ENCODE results near the gene ENO2. TPM values are rescaled to one million over a fixed set of nuclear protein-coding genes. Genes with fewer than 3 reads are reported as not detected.
A peak's percentile ranks its signal among the peaks of the same experiment; 100 is the strongest.

Gene ENO2
- total and polyA plus RNA-seq, 4 donors: 1.1 to 3.1 (median 1.4) TPM

DNA sequence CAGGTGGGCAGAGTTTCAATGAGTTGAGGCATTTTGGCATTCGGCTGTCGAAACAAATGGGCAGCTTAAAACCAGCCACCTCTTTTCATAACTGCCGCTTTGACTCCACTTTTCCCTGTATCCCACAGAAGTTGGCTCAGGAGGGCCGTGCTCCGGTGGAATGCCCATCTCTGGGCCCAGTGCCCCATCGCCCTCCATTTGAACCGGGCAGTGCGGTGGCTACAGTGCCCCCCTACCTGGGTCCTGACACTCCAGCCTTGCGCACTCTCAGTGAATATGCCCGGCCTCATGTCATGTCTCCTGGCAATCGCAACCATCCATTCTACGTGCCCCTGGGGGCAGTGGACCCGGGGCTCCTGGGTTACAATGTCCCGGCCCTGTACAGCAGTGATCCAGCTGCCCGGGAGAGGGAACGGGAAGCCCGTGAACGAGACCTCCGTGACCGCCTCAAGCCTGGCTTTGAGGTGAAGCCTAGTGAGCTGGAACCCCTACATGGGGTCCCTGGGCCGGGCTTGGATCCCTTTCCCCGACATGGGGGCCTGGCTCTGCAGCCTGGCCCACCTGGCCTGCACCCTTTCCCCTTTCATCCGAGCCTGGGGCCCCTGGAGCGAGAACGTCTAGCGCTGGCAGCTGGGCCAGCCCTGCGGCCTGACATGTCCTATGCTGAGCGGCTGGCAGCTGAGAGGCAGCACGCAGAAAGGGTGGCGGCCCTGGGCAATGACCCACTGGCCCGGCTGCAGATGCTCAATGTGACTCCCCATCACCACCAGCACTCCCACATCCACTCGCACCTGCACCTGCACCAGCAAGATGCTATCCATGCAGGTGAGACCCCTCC lies 24.2 kb downstream of the ENO2 start:
- Histone ChIP-seq H3K27ac (ENCODE audit: low read depth in 1 of 2, low read length in 2 of 2) (peak overlapping the region; percentile 91 to 96), H3K9ac (ENCODE audit: low read depth in 1 of 2, low read length in 2 of 2) (peak overlapping the region in 1 of 2 donors; percentile 53), H3K4me3 (ENCODE audit: low read depth in 1 of 3, low read length in 3 of 3) (peak overlapping the region in 1 of 3 donors; percentile 23), H3K36me3 (ENCODE audit: control insufficient read depth in 4 of 4, insufficient read depth in 3 of 4, low read depth in 1 of 4, low read length in 3 of 4) (peaks cover 0 to 14% (median 7%) of the 10 kb centered on the region in 4 donors), H3K4me1 (ENCODE audit: control insufficient read depth in 4 of 4, insufficient read depth in 4 of 4, low read length in 3 of 4) (peaks cover 13 to 43% (median 21%) of the 10 kb centered on the region in 4 donors), H3K27me3 (ENCODE audit: control insufficient read depth in 4 of 4, insufficient read depth in 4 of 4, low read length in 3 of 4) (no peaks in the 10 kb centered on the region), H3K9me3 (ENCODE audit: control insufficient read depth in 4 of 4, low read length in 3 of 4) (no peaks in the 10 kb centered on the region)
- TF ChIP-seq, protein P1, sequence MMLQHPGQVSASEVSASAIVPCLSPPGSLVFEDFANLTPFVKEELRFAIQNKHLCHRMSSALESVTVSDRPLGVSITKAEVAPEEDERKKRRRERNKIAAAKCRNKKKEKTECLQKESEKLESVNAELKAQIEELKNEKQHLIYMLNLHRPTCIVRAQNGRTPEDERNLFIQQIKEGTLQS (IDR thresholded peaks at IDR 0.05): no peak
- TF ChIP-seq JUND (IDR thresholded peaks at IDR 0.05): no peak
- TF ChIP-seq, protein P2, sequence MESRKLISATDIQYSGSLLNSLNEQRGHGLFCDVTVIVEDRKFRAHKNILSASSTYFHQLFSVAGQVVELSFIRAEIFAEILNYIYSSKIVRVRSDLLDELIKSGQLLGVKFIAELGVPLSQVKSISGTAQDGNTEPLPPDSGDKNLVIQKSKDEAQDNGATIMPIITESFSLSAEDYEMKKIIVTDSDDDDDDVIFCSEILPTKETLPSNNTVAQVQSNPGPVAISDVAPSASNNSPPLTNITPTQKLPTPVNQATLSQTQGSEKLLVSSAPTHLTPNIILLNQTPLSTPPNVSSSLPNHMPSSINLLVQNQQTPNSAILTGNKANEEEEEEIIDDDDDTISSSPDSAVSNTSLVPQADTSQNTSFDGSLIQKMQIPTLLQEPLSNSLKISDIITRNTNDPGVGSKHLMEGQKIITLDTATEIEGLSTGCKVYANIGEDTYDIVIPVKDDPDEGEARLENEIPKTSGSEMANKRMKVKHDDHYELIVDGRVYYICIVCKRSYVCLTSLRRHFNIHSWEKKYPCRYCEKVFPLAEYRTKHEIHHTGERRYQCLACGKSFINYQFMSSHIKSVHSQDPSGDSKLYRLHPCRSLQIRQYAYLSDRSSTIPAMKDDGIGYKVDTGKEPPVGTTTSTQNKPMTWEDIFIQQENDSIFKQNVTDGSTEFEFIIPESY (IDR thresholded peaks at IDR 0.05): no peak
- TF ChIP-seq GABPA (IDR thresholded peaks at IDR 0.05 in 1 of 2, conservative IDR thresholded peaks at IDR 0.05 in 1 of 2): no peak
- TF ChIP-seq FOXA1 (IDR thresholded peaks at IDR 0.05): no peak
- no peak for TF ChIP-seq SP1 (IDR thresholded peaks at IDR 0.05)
- TF ChIP-seq EGR1 (IDR thresholded peaks at IDR 0.05; ENCODE audit: low read depth in 2 of 2): no peak
- no peak for TF ChIP-seq FOXA2 (IDR thresholded peaks at IDR 0.05)
- no peak for TF ChIP-seq RAD21 (IDR thresholded peaks at IDR 0.05)
- TF ChIP-seq HNF4A (conservative IDR thresholded peaks at IDR 0.05): no peak
- TF ChIP-seq, protein P3, sequence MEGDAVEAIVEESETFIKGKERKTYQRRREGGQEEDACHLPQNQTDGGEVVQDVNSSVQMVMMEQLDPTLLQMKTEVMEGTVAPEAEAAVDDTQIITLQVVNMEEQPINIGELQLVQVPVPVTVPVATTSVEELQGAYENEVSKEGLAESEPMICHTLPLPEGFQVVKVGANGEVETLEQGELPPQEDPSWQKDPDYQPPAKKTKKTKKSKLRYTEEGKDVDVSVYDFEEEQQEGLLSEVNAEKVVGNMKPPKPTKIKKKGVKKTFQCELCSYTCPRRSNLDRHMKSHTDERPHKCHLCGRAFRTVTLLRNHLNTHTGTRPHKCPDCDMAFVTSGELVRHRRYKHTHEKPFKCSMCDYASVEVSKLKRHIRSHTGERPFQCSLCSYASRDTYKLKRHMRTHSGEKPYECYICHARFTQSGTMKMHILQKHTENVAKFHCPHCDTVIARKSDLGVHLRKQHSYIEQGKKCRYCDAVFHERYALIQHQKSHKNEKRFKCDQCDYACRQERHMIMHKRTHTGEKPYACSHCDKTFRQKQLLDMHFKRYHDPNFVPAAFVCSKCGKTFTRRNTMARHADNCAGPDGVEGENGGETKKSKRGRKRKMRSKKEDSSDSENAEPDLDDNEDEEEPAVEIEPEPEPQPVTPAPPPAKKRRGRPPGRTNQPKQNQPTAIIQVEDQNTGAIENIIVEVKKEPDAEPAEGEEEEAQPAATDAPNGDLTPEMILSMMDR (IDR thresholded peaks at IDR 0.05; ENCODE audit: low read depth, low read length, missing input control): no peak
- no peak for TF ChIP-seq HNF4G (IDR thresholded peaks at IDR 0.05)
- no peak for TF ChIP-seq RXRA (IDR thresholded peaks at IDR 0.05)
- TF ChIP-seq, protein P4, sequence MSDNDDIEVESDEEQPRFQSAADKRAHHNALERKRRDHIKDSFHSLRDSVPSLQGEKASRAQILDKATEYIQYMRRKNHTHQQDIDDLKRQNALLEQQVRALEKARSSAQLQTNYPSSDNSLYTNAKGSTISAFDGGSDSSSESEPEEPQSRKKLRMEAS (IDR thresholded peaks at IDR 0.05): no peak
- TF ChIP-seq TAF1 (conservative IDR thresholded peaks at IDR 0.05): no peak
- no peak for TF ChIP-seq NR2F2 (IDR thresholded peaks at IDR 0.05)
- TF ChIP-seq, protein P5, sequence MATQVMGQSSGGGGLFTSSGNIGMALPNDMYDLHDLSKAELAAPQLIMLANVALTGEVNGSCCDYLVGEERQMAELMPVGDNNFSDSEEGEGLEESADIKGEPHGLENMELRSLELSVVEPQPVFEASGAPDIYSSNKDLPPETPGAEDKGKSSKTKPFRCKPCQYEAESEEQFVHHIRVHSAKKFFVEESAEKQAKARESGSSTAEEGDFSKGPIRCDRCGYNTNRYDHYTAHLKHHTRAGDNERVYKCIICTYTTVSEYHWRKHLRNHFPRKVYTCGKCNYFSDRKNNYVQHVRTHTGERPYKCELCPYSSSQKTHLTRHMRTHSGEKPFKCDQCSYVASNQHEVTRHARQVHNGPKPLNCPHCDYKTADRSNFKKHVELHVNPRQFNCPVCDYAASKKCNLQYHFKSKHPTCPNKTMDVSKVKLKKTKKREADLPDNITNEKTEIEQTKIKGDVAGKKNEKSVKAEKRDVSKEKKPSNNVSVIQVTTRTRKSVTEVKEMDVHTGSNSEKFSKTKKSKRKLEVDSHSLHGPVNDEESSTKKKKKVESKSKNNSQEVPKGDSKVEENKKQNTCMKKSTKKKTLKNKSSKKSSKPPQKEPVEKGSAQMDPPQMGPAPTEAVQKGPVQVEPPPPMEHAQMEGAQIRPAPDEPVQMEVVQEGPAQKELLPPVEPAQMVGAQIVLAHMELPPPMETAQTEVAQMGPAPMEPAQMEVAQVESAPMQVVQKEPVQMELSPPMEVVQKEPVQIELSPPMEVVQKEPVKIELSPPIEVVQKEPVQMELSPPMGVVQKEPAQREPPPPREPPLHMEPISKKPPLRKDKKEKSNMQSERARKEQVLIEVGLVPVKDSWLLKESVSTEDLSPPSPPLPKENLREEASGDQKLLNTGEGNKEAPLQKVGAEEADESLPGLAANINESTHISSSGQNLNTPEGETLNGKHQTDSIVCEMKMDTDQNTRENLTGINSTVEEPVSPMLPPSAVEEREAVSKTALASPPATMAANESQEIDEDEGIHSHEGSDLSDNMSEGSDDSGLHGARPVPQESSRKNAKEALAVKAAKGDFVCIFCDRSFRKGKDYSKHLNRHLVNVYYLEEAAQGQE (IDR thresholded peaks at IDR 0.05): no peak
- WGBS: 88% methylated on average over 32 of the region's 32 CpGs
- DNase-seq (ENCODE audit: low spot score): no peak
